ENCODE results near the gene ESYT1.

- TF ChIP-seq CTCF (IDR thresholded peaks at IDR 0.05; ENCODE audit: low read depth, low read length, missing input control) = no peak
- no peak for TF ChIP-seq ATF3 (IDR thresholded peaks at IDR 0.05)
- no peak for TF ChIP-seq RAD21 (IDR thresholded peaks at IDR 0.05)
- no peak for TF ChIP-seq MAX (IDR thresholded peaks at IDR 0.05)
- TF ChIP-seq TAF1 (conservative IDR thresholded peaks at IDR 0.05) = no peak
- TF ChIP-seq REST (IDR thresholded peaks at IDR 0.05) = no peak
- TF ChIP-seq JUND (IDR thresholded peaks at IDR 0.05) = no peak
- no peak for TF ChIP-seq EGR1 (IDR thresholded peaks at IDR 0.05; ENCODE audit: low read depth in 2 of 2)
- no peak for TF ChIP-seq YY1 (IDR thresholded peaks at IDR 0.05)
- TF ChIP-seq GABPA (IDR thresholded peaks at IDR 0.05 in 1 of 2, conservative IDR thresholded peaks at IDR 0.05 in 1 of 2) = no peak
- TF ChIP-seq RXRA (IDR thresholded peaks at IDR 0.05) = no peak
These were observed 25.6 kb downstream of the ESYT1 start for GRCh38 chr12:56153678-56154065.

All from liver (tissue), 3 donors.